SK-N-SH treated with all-trans-retinoic acid at 6 μM for 48 hours (cell line): ENCODE data around the gene FAM110D.

Experiments
- ATAC-seq: fragments of 200-7000 bp; cut with Tn5 transposase; 3 replicates; pipeline ENCODE4 v1.9.1; 2020; ENCODE audit warnings: mild to moderate bottlenecking, moderate library complexity
- ARNTL ChIP-seq: fragments of 450-650 bp; formaldehyde crosslinking; IDR thresholded peaks from 2 replicates; pipeline ENCODE4 v1.5.0; 2020; ENCODE audit warnings: low read depth, mild to moderate bottlenecking, moderate library complexity, borderline replicate concordance
- BACH2 ChIP-seq: fragments of 250-450 bp; sonication (Bioruptor Pico); IDR thresholded peaks from 2 replicates; pipeline ENCODE4 v1.9.0; 2021; ENCODE audit warnings: mild to moderate bottlenecking, borderline replicate concordance
- CSDC2 ChIP-seq: fragments of 250-450 bp; sonication (Bioruptor Pico); IDR thresholded peaks from 2 replicates; pipeline ENCODE4 v1.5.0; 2020; ENCODE audit warnings: mild to moderate bottlenecking, moderate library complexity
- ESRRG ChIP-seq: fragments of 250-450 bp; sonication (Bioruptor Pico); IDR thresholded peaks from 2 replicates; pipeline ENCODE4 v1.6.1; 2021; ENCODE audit warnings: mild to moderate bottlenecking
- GLIS3 ChIP-seq: fragments of 250-450 bp; sonication (Bioruptor Pico); IDR thresholded peaks from 2 replicates; pipeline ENCODE4 v1.5.0; 2020; ENCODE audit warnings: mild to moderate bottlenecking, moderate library complexity
- ISL1 ChIP-seq: fragments of 250-450 bp; sonication (Bioruptor Pico); IDR thresholded peaks from 2 replicates; pipeline ENCODE4 v2.1.2; 2022; ENCODE audit warnings: mild to moderate bottlenecking, moderate library complexity
- OSR1 ChIP-seq: fragments of 250-450 bp; sonication (Bioruptor Pico); IDR thresholded peaks from 2 replicates; pipeline ENCODE4 v1.8.0; 2022; ENCODE audit warnings: moderate library complexity, mild to moderate bottlenecking, inconsistent platforms
- PPARA ChIP-seq: fragments of 250-450 bp; sonication (Bioruptor Pico); IDR thresholded peaks from 2 replicates; pipeline ENCODE4 v1.5.0; 2020; ENCODE audit warnings: mild to moderate bottlenecking, borderline replicate concordance
- RARB ChIP-seq: fragments of 250-450 bp; sonication (Bioruptor Pico); IDR thresholded peaks from 2 replicates; pipeline ENCODE4 v1.8.0; 2021; ENCODE audit warnings: mild to moderate bottlenecking, moderate library complexity
- SNAI2 ChIP-seq: fragments of 250-450 bp; sonication (Bioruptor Pico); IDR thresholded peaks from 2 replicates; pipeline ENCODE4 v1.5.0; 2020; ENCODE audit warnings: mild to moderate bottlenecking, moderate library complexity
- TOX ChIP-seq: fragments of 250-450 bp; sonication (Bioruptor Pico); IDR thresholded peaks from 2 replicates; pipeline ENCODE4 v1.8.0; 2021; ENCODE audit warnings: mild to moderate bottlenecking, moderate library complexity, borderline replicate concordance
- ZC3H10 ChIP-seq: fragments of 250-450 bp; sonication (Bioruptor Pico); IDR thresholded peaks from 2 replicates; pipeline ENCODE4 v1.5.1; 2021; ENCODE audit warnings: mild to moderate bottlenecking, moderate library complexity
- ZFP3 ChIP-seq: fragments of 250-450 bp; sonication (Bioruptor Pico); IDR thresholded peaks from 2 replicates; pipeline ENCODE4 v1.5.0; 2020; ENCODE audit warnings: mild to moderate bottlenecking, moderate library complexity
- ZFP30 ChIP-seq: fragments of 450-650 bp; formaldehyde crosslinking; IDR thresholded peaks from 2 replicates; pipeline ENCODE4 v1.5.0; 2022; ENCODE audit warnings: mild to moderate bottlenecking, moderate library complexity
- ZNF565 ChIP-seq: fragments of 450-650 bp; formaldehyde crosslinking; conservative IDR thresholded peaks from 2 replicates; pipeline ENCODE4 v1.5.0; 2020; ENCODE audit warnings: low read depth, mild to moderate bottlenecking, moderate library complexity
- ZNF70 ChIP-seq: fragments of 450-650 bp; formaldehyde crosslinking; IDR thresholded peaks from 2 replicates; pipeline ENCODE4 v1.5.0; 2020; ENCODE audit warnings: mild to moderate bottlenecking, moderate library complexity
- ZNF8 ChIP-seq: fragments of 450-650 bp; formaldehyde crosslinking; IDR thresholded peaks from 2 replicates; pipeline ENCODE4 v1.5.0; 2020; ENCODE audit warnings: mild to moderate bottlenecking, moderate library complexity
- TF ChIP-seq, protein P1 (sequence below): fragments of 250-450 bp; sonication (Bioruptor Pico); IDR thresholded peaks from 2 replicates; pipeline ENCODE4 v1.5.1; 2020; ENCODE audit warnings: low read depth, mild to moderate bottlenecking, moderate library complexity
- TF ChIP-seq, protein P2 (sequence below): fragments of 250-450 bp; sonication (Bioruptor Pico); IDR thresholded peaks from 2 replicates; pipeline ENCODE4 v1.8.0; 2021; ENCODE audit warnings: low read depth, mild to moderate bottlenecking, moderate library complexity, borderline replicate concordance
- TF ChIP-seq, protein P3 (sequence below): fragments of 250-450 bp; sonication (Bioruptor Pico); IDR thresholded peaks from 2 replicates; pipeline ENCODE4 v1.8.0; 2020; ENCODE audit warnings: mild to moderate bottlenecking, moderate library complexity, borderline replicate concordance
- TF ChIP-seq, protein P4 (sequence below): fragments of 250-450 bp; sonication (Bioruptor Pico); IDR thresholded peaks from 2 replicates; pipeline ENCODE4 v1.5.0; 2020; ENCODE audit warnings: mild to moderate bottlenecking, moderate library complexity

FAM110D gene

DNA sequence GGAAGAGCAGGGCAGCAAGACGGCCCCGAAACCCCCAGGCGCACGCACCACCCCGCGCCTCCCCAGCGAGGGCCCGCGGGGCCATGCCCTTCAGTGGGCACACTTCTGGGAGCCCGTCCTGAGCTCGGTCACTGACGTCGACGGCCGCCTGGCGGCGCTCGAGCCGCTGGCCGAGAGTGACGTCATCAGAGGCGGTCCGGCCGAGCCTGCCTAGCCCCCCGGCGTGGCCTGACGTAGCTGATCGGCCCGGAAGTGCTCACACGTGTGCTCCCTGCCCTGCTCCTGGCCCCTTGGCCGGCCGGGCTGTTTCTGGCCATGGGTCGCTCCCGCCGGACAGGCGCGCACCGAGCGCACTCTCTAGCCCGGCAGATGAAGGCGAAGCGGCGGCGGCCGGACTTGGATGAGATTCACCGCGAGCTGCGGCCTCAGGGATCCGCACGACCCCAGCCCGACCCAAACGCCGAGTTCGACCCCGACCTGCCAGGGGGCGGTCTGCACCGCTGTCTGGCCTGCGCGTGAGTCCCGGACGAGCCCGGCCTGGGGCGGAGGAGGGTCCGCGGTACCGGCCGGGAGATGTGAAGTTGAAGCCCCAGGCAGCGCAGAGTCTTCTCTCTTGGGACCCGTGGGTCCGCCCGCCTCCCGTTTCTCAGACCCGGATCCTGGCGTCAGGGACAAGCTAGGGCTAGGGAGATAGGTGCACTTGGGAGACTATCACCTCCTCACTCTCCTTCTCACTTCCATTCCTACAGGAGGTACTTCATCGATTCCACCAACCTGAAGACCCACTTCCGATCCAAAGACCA is 11.0 kb downstream of the FAM110D start, which contains the start of gene ZNF593:
ZNF593 (plus strand) TSS at position 240 of the 803 bp plus-strand sequence; CDS start at position 316, 76 bp downstream.
- peak; percentile 95 for ATAC-seq
- TF ChIP-seq ZFP30 (peak; percentile 54), ZNF565 (CRISPR knock-in tag) (peak; percentile 93; the same call in 1 of the 2 replicates), GLIS3 (CRISPR knock-in tag) (no peak), ZNF70 (0 out of 2 replicates have a peak, but pooled peaks have one; percentile 19), SNAI2 (peak; percentile 58; the same call in 1 of the 2 replicates), ZFP3 (CRISPR knock-in tag) (peak; percentile 76; the same call in 1 of the 2 replicates), ISL1 (CRISPR knock-in tag) (no peak), PPARA (CRISPR knock-in tag) (peak; percentile 92; the same call in 1 of the 2 replicates), ESRRG (CRISPR knock-in tag) (no peak), BACH2 (CRISPR knock-in tag) (0 out of 2 replicates have a peak, but pooled peaks have one; percentile 31), TOX (CRISPR knock-in tag) (no peak), CSDC2 (CRISPR knock-in tag) (no peak), ZC3H10 (CRISPR knock-in tag) (no peak), ARNTL (no peak), RARB (no peak), ZNF8 (CRISPR knock-in tag) (no peak)
- TF ChIP-seq, protein P1, sequence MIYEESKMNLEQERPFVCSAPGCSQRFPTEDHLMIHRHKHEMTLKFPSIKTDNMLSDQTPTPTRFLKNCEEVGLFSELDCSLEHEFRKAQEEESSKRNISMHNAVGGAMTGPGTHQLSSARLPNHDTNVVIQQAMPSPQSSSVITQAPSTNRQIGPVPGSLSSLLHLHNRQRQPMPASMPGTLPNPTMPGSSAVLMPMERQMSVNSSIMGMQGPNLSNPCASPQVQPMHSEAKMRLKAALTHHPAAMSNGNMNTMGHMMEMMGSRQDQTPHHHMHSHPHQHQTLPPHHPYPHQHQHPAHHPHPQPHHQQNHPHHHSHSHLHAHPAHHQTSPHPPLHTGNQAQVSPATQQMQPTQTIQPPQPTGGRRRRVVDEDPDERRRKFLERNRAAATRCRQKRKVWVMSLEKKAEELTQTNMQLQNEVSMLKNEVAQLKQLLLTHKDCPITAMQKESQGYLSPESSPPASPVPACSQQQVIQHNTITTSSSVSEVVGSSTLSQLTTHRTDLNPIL (CRISPR knock-in tag): no peak
- TF ChIP-seq, protein P2, sequence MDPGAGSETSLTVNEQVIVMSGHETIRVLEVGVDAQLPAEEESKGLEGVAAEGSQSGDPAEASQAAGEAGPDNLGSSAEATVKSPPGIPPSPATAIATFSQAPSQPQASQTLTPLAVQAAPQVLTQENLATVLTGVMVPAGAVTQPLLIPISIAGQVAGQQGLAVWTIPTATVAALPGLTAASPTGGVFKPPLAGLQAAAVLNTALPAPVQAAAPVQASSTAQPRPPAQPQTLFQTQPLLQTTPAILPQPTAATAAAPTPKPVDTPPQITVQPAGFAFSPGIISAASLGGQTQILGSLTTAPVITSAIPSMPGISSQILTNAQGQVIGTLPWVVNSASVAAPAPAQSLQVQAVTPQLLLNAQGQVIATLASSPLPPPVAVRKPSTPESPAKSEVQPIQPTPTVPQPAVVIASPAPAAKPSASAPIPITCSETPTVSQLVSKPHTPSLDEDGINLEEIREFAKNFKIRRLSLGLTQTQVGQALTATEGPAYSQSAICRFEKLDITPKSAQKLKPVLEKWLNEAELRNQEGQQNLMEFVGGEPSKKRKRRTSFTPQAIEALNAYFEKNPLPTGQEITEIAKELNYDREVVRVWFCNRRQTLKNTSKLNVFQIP: no peak
- TF ChIP-seq, protein P3, sequence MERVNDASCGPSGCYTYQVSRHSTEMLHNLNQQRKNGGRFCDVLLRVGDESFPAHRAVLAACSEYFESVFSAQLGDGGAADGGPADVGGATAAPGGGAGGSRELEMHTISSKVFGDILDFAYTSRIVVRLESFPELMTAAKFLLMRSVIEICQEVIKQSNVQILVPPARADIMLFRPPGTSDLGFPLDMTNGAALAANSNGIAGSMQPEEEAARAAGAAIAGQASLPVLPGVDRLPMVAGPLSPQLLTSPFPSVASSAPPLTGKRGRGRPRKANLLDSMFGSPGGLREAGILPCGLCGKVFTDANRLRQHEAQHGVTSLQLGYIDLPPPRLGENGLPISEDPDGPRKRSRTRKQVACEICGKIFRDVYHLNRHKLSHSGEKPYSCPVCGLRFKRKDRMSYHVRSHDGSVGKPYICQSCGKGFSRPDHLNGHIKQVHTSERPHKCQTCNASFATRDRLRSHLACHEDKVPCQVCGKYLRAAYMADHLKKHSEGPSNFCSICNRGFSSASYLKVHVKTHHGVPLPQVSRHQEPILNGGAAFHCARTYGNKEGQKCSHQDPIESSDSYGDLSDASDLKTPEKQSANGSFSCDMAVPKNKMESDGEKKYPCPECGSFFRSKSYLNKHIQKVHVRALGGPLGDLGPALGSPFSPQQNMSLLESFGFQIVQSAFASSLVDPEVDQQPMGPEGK (CRISPR knock-in tag): no peak
- TF ChIP-seq, protein P4, sequence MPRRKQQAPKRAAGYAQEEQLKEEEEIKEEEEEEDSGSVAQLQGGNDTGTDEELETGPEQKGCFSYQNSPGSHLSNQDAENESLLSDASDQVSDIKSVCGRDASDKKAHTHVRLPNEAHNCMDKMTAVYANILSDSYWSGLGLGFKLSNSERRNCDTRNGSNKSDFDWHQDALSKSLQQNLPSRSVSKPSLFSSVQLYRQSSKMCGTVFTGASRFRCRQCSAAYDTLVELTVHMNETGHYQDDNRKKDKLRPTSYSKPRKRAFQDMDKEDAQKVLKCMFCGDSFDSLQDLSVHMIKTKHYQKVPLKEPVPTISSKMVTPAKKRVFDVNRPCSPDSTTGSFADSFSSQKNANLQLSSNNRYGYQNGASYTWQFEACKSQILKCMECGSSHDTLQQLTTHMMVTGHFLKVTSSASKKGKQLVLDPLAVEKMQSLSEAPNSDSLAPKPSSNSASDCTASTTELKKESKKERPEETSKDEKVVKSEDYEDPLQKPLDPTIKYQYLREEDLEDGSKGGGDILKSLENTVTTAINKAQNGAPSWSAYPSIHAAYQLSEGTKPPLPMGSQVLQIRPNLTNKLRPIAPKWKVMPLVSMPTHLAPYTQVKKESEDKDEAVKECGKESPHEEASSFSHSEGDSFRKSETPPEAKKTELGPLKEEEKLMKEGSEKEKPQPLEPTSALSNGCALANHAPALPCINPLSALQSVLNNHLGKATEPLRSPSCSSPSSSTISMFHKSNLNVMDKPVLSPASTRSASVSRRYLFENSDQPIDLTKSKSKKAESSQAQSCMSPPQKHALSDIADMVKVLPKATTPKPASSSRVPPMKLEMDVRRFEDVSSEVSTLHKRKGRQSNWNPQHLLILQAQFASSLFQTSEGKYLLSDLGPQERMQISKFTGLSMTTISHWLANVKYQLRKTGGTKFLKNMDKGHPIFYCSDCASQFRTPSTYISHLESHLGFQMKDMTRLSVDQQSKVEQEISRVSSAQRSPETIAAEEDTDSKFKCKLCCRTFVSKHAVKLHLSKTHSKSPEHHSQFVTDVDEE (CRISPR knock-in tag): 0 out of 2 replicates have a peak, but pooled peaks have one; percentile 55

DNA sequence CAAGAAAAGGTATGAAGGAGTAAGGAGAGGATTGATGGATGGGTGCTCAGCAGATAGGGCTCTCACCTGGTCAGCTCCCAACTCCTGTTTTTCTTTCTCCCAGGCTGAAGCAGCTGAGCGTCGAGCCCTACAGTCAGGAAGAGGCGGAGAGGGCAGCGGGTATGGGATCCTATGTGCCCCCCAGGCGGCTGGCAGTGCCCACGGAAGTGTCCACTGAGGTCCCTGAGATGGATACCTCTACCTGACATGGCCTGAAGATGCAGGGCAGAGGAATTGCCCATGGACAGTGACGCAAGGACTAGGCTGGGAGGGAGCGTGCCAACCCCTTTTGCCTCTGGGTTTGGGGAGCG is 11.6 kb downstream of the FAM110D start:
- no peak for ATAC-seq

More for the DNA sequence above, 11.6 kb downstream of the FAM110D start:
- TF ChIP-seq OSR1 (CRISPR knock-in tag): no peak
- TF ChIP-seq, protein P1 (CRISPR knock-in tag): no peak
- no peak for TF ChIP-seq TOX (CRISPR knock-in tag)
- no peak for TF ChIP-seq RARB
- no peak for TF ChIP-seq ZNF565 (CRISPR knock-in tag)
- no peak for TF ChIP-seq GLIS3 (CRISPR knock-in tag)
- TF ChIP-seq, protein P3 (CRISPR knock-in tag): no peak
- no peak for TF ChIP-seq ZC3H10 (CRISPR knock-in tag)
- TF ChIP-seq PPARA (CRISPR knock-in tag): no peak
- TF ChIP-seq ARNTL: no peak
- no peak for TF ChIP-seq ISL1 (CRISPR knock-in tag)
- TF ChIP-seq, all 23 proteins: peak for 0
